Spleen (tissue), 7 donors: ENCODE data around the gene SLC38A10.

ENCODE experiments used
- POLR2A ChIP-seq, 3 donors: fragments of 450-650 bp; IDR thresholded peaks; one replicate each; pipeline ENCODE4 v1.5.1; 2017; ENCODE audit warnings: antibody characterized with exemption in 3 of 3, mild to moderate bottlenecking in 1 of 3
- TF ChIP-seq, protein P1 (sequence below), 11 experiments: fragments of 200-600 bp in 7 of 11; fragments of 450-650 bp in 4 of 11; sonication (generic) in 4 of 11; IDR thresholded peaks in 8 of 11; conservative IDR thresholded peaks in 3 of 11; 1 replicate in 7 of 11; 2 replicates in 4 of 11; pipeline versions ENCODE4 v1.4.0 to v1.8.0; 2016 to 2021; ENCODE audit warnings: antibody characterized with exemption in 11 of 11, inconsistent platforms in 4 of 11, mild to moderate bottlenecking in 1 of 11
- donor health status: DM: no; HTN: no; CAD: no; lungs with moderate emphysema.
- donor health status: DM: no; HTN: no; CAD: no.
- donor health status: DM: no; HTN: no; CAD: no.

DNA sequence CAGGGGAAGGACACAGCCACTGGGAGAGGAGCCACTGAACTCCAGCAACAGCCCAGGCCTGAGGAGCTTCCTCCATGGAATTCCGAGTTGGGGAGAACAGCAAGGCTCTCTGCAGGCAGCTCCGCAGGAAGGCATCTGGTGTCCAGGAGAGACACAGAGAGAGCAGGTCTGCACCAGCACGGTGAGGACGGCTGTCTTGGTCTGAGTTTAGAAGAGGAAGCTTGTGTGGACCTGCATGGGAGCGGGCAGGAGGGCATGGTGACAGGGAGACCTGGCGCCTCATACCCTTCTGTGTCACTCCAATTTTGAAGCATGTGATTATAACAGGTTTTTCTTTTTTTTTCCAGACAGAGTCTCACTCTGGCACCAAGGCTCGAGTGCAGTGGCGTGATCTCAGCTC, 6.4 kb downstream of the SLC38A10 start:
- TF ChIP-seq, protein P1, sequence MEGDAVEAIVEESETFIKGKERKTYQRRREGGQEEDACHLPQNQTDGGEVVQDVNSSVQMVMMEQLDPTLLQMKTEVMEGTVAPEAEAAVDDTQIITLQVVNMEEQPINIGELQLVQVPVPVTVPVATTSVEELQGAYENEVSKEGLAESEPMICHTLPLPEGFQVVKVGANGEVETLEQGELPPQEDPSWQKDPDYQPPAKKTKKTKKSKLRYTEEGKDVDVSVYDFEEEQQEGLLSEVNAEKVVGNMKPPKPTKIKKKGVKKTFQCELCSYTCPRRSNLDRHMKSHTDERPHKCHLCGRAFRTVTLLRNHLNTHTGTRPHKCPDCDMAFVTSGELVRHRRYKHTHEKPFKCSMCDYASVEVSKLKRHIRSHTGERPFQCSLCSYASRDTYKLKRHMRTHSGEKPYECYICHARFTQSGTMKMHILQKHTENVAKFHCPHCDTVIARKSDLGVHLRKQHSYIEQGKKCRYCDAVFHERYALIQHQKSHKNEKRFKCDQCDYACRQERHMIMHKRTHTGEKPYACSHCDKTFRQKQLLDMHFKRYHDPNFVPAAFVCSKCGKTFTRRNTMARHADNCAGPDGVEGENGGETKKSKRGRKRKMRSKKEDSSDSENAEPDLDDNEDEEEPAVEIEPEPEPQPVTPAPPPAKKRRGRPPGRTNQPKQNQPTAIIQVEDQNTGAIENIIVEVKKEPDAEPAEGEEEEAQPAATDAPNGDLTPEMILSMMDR (IDR thresholded peaks at IDR 0.05 in 8 of 11, conservative IDR thresholded peaks at IDR 0.05 in 3 of 11), result no peak
- no peak for TF ChIP-seq POLR2A (IDR thresholded peaks at IDR 0.05)
